Omental fat pad (tissue), 4 donors: ENCODE results near the gene TUBA1A. TPM values are rescaled to one million over a fixed set of nuclear protein-coding genes. Genes with fewer than 3 reads are reported as not detected.

Source experiments
- ATAC-seq: fragments of 150-250 bp; one replicate; pipeline ENCODE4 v1.9.1; 2016; ENCODE audit warnings: mild to moderate bottlenecking, moderate library complexity; ENCODE audit not compliant: low FRiP score
- DNase-seq: peaks from one replicate; pipeline ENCODE4 v3.0.0-alpha.2; 2019; ENCODE audit warnings: low spot score
- CTCF ChIP-seq, 3 donors: fragments of 450-650 bp; IDR thresholded peaks; one replicate each; pipeline ENCODE4 v1.5.1; 2016 to 2017; ENCODE audit warnings: antibody characterized with exemption in 3 of 3, mild to moderate bottlenecking in 3 of 3, moderate library complexity in 2 of 3
- total RNA-seq, 4 donors: library from RNA; depleted of rRNA; stranded (reverse); fragments of >200 nt; gene quantifications; one replicate each; pipeline ENCODE4 v1.1.0, GENCODE V29; 2016

TUBA1A gene
- total RNA-seq, 4 donors from 2014 or later = 145 to 210 (median 159) TPM

- DNase-seq (no peak), ATAC-seq (no peak)
- TF ChIP-seq CTCF (IDR thresholded peaks at IDR 0.05) = no peak
Measured at GRCh38 chr12:49230176-49230804, 41.4 kb upstream of the TUBA1A start.

GRCh38 chr12:49228653-49229052, 39.8 kb upstream of the TUBA1A start:
- TF ChIP-seq CTCF (IDR thresholded peaks at IDR 0.05) = no peak
- DNase-seq = no peak
- ATAC-seq = no peak

GRCh38 chr12:49227713-49228112, 38.8 kb upstream of the TUBA1A start:
- no peak for DNase-seq
- ATAC-seq = no peak
- no peak for TF ChIP-seq CTCF (IDR thresholded peaks at IDR 0.05)

- ATAC-seq (no peak), DNase-seq (no peak)
- TF ChIP-seq CTCF (IDR thresholded peaks at IDR 0.05) = no peak
Measured at GRCh38 chr12:49225576-49226166, 36.8 kb upstream of the TUBA1A start.

- TF ChIP-seq CTCF (IDR thresholded peaks at IDR 0.05) = no peak
- no peak for DNase-seq
- ATAC-seq = no peak
Measured at GRCh38 chr12:49223590-49224369, 34.9 kb upstream of the TUBA1A start.

- DNase-seq = no peak
- no peak for TF ChIP-seq CTCF (IDR thresholded peaks at IDR 0.05)
- ATAC-seq = no peak
Measured at GRCh38 chr12:49223122-49223521, 34.2 kb upstream of the TUBA1A start.
